Measurements from ENCODE around the gene TIMM10.

The TIMM10 gene

GRCh38 chr11:57513911-57514537 lies 16.5 kb downstream of the TIMM10 start:
- Histone ChIP-seq H3K4me3 (ENCODE audit: low read length) (peak overlapping the region; percentile 83), H3K27me3 (ENCODE audit: control insufficient read depth, insufficient read depth, low read length) (no peaks in the 10 kb centered on the region), H3K4me1 (ENCODE audit: control insufficient read depth, insufficient read depth, low read length) (peaks cover 8% of the 10 kb centered on the region), H3K4me2 (ENCODE audit: low read length) (peak overlapping the region; percentile 90), H3K9ac (ENCODE audit: low read depth, low read length) (peak overlapping the region; percentile 76), H3K36me3 (ENCODE audit: insufficient read depth, low read length) (no peaks in the 10 kb centered on the region), H3K9me3 (replicated peaks; ENCODE audit: low read length) (no peaks in the 10 kb centered on the region)

DNA sequence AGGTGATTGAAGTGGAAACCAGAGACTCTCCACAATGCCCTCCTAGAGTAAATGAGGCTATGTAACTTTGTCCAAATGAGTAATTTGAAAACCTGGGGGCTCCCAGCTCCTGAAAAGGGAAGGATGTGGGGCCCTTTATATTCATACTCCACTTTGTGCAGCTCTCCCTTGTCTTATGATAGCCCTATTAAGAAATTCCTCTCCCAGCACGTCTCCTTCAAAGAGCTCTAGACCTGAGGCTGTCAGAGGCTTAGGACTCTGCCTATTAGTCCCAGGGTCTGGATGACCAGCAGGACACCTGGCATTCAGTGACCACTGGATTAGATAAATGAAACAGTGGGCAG lies 17.1 kb downstream of the TIMM10 start:
- Histone ChIP-seq H3K4me3 (ENCODE audit: low read length) (no peak overlapping the region), H3K9ac (ENCODE audit: low read depth, low read length) (no peak overlapping the region), H3K4me2 (ENCODE audit: low read length) (no peak overlapping the region), H3K4me1 (ENCODE audit: control insufficient read depth, insufficient read depth, low read length) (peaks cover 8% of the 10 kb centered on the region), H3K27me3 (ENCODE audit: control insufficient read depth, insufficient read depth, low read length) (no peaks in the 10 kb centered on the region), H3K9me3 (replicated peaks; ENCODE audit: low read length) (no peaks in the 10 kb centered on the region), H3K36me3 (ENCODE audit: insufficient read depth, low read length) (no peaks in the 10 kb centered on the region)

GRCh38 chr11:57512646-57513451 lies 17.7 kb downstream of the TIMM10 start:
- Histone ChIP-seq H3K27me3 (ENCODE audit: control insufficient read depth, insufficient read depth, low read length) (no peaks in the 10 kb centered on the region), H3K36me3 (ENCODE audit: insufficient read depth, low read length) (no peaks in the 10 kb centered on the region), H3K9me3 (replicated peaks; ENCODE audit: low read length) (no peaks in the 10 kb centered on the region), H3K9ac (ENCODE audit: low read depth, low read length) (no peak overlapping the region), H3K4me2 (ENCODE audit: low read length) (no peak overlapping the region), H3K4me3 (ENCODE audit: low read length) (no peak overlapping the region), H3K4me1 (ENCODE audit: control insufficient read depth, insufficient read depth, low read length) (peaks cover 8% of the 10 kb centered on the region)

DNA sequence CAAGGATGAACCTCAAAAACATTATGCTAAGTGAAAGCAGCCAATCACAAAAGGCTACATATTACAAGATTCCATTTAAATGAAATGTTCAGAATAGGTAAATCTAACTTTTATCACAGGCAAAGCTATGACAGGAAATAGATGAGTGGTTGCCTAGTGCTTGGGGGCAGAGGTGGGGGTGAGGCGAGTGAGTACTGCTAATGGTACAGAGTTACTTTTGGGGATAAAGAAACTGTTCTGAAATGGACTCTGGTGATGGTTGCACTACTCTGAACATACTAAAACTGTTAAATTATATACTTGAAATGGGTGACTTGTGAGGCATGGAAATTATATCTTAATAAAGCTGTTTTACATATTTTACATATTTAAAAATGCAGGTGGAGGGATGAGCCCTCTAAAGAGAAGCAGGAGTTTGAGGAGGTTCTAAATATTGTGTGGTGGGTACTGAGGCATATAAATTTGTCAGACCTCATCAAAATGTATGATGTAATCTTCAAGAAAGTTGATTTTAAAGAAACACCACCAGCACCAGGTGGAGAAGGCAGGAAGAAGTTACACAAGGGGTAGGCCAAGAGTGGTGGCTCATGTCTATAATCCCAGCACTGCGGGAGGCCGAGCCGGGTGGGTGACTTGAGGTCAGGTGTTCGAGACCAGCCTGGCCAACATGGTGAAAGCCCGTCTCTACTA lies 18.7 kb downstream of the TIMM10 start:
- Histone ChIP-seq H3K4me1 (ENCODE audit: control insufficient read depth, insufficient read depth, low read length) (peaks cover 8% of the 10 kb centered on the region), H3K9me3 (replicated peaks; ENCODE audit: low read length) (no peaks in the 10 kb centered on the region), H3K36me3 (ENCODE audit: insufficient read depth, low read length) (no peaks in the 10 kb centered on the region), H3K9ac (ENCODE audit: low read depth, low read length) (no peak overlapping the region), H3K27me3 (ENCODE audit: control insufficient read depth, insufficient read depth, low read length) (no peaks in the 10 kb centered on the region), H3K4me3 (ENCODE audit: low read length) (no peak overlapping the region), H3K4me2 (ENCODE audit: low read length) (no peak overlapping the region)

GRCh38 chr11:57508341-57509170 lies 22.0 kb downstream of the TIMM10 start:
- H3K9me3 ChIP-seq (replicated peaks; ENCODE audit: low read length) = no peaks in the 10 kb centered on the region
- H3K36me3 ChIP-seq (ENCODE audit: insufficient read depth, low read length) = peaks cover 4% of the 10 kb centered on the region
- no peak overlapping the region for H3K4me2 ChIP-seq (ENCODE audit: low read length)
- no peaks in the 10 kb centered on the region for H3K4me1 ChIP-seq (ENCODE audit: control insufficient read depth, insufficient read depth, low read length)
- H3K4me3 ChIP-seq (ENCODE audit: low read length) = no peak overlapping the region
- H3K9ac ChIP-seq (ENCODE audit: low read depth, low read length) = no peak overlapping the region
- H3K27me3 ChIP-seq (ENCODE audit: control insufficient read depth, insufficient read depth, low read length) = no peaks in the 10 kb centered on the region

DNA sequence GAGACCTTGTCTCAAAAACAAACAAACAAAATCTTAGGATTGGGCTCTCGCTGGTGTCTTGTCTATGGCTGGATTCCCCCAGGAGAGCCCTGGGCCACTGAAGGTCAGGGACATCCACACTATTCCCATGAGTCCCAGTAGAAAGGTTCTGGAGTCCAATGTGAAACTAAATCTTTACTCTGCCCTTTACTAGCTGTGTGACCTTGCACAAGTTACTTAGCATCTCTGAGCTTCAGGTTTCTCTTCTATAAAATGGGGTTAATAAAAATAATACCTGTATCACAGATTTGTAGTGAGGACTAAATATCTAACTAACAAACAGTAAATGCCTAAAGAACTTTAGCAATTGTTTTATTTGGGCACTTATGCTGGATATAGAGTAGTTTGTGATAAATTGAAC lies 24.0 kb downstream of the TIMM10 start:
- Histone ChIP-seq H3K9ac (ENCODE audit: low read depth, low read length) (no peak overlapping the region), H3K36me3 (ENCODE audit: insufficient read depth, low read length) (peaks cover 4% of the 10 kb centered on the region), H3K4me3 (ENCODE audit: low read length) (no peak overlapping the region), H3K27me3 (ENCODE audit: control insufficient read depth, insufficient read depth, low read length) (no peaks in the 10 kb centered on the region), H3K4me2 (ENCODE audit: low read length) (no peak overlapping the region), H3K9me3 (replicated peaks; ENCODE audit: low read length) (no peaks in the 10 kb centered on the region), H3K4me1 (ENCODE audit: control insufficient read depth, insufficient read depth, low read length) (no peaks in the 10 kb centered on the region)

DNA sequence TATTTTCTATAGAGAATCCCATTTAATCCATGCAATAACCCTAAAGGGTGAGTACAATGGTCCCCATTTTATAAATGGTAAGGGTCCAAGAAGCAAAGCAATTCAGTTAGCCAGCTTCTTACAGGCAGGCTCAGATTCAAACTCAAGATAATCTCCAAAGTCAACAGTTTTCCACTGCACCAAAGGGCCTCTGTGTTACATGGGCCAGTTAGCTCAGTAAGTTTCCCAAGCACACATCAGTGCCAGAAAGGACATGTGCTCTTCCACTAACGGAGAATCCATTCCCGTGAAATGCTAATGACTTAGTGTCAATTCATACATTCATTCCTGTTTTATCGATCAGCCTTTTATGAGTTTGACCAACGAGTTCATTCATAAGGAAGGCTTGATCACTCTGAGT lies 26.0 kb downstream of the TIMM10 start:
- no peak overlapping the region for H3K4me2 ChIP-seq (ENCODE audit: low read length)
- no peaks in the 10 kb centered on the region for H3K9me3 ChIP-seq (replicated peaks; ENCODE audit: low read length)
- peaks cover 8% of the 10 kb centered on the region for H3K4me1 ChIP-seq (ENCODE audit: control insufficient read depth, insufficient read depth, low read length)
- H3K9ac ChIP-seq (ENCODE audit: low read depth, low read length) = no peak overlapping the region
- no peaks in the 10 kb centered on the region for H3K27me3 ChIP-seq (ENCODE audit: control insufficient read depth, insufficient read depth, low read length)
- H3K36me3 ChIP-seq (ENCODE audit: insufficient read depth, low read length) = peaks cover 4% of the 10 kb centered on the region
- H3K4me3 ChIP-seq (ENCODE audit: low read length) = no peak overlapping the region

DNA sequence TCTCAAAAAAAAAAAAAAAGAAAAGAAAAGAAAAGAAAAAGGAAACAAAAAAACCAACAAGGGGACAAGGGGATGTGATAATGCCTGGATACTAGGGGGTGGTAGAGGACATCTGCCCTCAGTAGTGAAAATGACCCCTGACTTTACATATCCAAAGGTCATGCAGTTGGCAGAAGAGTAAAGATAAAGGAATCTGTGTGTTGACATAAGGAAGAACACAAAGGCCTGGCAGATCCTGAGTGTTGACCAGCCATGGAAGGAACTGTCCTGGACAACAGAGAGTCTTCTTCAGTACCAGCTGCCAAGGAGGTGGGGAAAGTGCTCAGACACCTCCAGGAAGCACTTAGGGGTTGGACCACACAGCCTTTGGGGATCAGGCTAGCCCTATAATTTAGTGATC lies 27.7 kb downstream of the TIMM10 start:
- Histone ChIP-seq H3K9ac (ENCODE audit: low read depth, low read length) (no peak overlapping the region), H3K9me3 (replicated peaks; ENCODE audit: low read length) (no peaks in the 10 kb centered on the region), H3K36me3 (ENCODE audit: insufficient read depth, low read length) (peaks cover 4% of the 10 kb centered on the region)

DNA sequence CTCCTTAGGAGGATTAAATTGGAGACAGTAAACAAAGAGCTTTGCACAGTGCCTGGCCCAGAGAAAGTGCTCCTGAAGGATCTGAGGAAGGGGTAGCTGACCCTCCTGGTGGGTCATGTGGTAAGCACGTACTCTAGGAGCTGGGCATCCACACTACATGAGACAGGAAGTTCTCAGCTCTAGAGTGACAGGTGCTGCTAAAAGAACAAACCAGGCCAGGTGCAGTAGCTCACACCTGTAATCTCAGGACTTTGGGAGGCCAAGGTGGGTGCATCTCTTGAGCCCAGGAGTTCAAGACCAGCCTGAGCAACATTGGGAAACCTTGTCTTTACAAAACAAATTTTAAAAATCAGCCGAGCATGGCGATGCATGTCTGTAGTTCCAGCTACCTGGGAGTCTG lies 28.2 kb downstream of the TIMM10 start:
- H3K9ac ChIP-seq (ENCODE audit: low read depth, low read length) = no peak overlapping the region
- H3K4me3 ChIP-seq (ENCODE audit: low read length) = no peak overlapping the region
- H3K4me1 ChIP-seq (ENCODE audit: control insufficient read depth, insufficient read depth, low read length) = peaks cover 12% of the 10 kb centered on the region
- H3K36me3 ChIP-seq (ENCODE audit: insufficient read depth, low read length) = peaks cover 4% of the 10 kb centered on the region
- no peaks in the 10 kb centered on the region for H3K27me3 ChIP-seq (ENCODE audit: control insufficient read depth, insufficient read depth, low read length)
- no peak overlapping the region for H3K4me2 ChIP-seq (ENCODE audit: low read length)
- no peaks in the 10 kb centered on the region for H3K9me3 ChIP-seq (replicated peaks; ENCODE audit: low read length)

More for the DNA sequence above, 27.7 kb downstream of the TIMM10 start:
- Histone ChIP-seq H3K4me1 (ENCODE audit: control insufficient read depth, insufficient read depth, low read length) (peaks cover 12% of the 10 kb centered on the region), H3K27me3 (ENCODE audit: control insufficient read depth, insufficient read depth, low read length) (no peaks in the 10 kb centered on the region), H3K4me2 (ENCODE audit: low read length) (no peak overlapping the region), H3K4me3 (ENCODE audit: low read length) (no peak overlapping the region)

DNA sequence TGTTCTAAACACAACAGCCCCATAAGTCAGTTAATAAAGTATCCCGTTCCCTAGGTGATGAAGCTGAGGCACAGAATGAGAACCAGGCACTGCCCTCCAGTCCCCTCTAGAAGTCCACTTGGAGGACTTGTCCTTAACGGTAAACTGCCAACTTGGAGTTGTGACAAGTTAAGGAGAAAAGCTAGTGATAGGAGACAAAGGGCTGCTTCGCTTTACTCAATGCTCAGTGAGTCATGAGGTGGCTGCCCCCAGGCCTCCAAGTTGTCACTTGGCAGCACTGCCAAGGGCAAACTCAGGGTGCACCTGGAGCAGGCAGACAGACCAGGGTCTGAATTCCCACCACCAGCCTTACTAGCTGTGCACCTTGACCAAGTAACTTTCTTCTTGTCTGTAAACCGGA lies 28.6 kb downstream of the TIMM10 start:
- Histone ChIP-seq H3K9ac (ENCODE audit: low read depth, low read length) (no peak overlapping the region), H3K36me3 (ENCODE audit: insufficient read depth, low read length) (peaks cover 4% of the 10 kb centered on the region), H3K9me3 (replicated peaks; ENCODE audit: low read length) (no peaks in the 10 kb centered on the region), H3K4me1 (ENCODE audit: control insufficient read depth, insufficient read depth, low read length) (peaks cover 12% of the 10 kb centered on the region), H3K4me3 (ENCODE audit: low read length) (no peak overlapping the region), H3K4me2 (ENCODE audit: low read length) (no peak overlapping the region), H3K27me3 (ENCODE audit: control insufficient read depth, insufficient read depth, low read length) (no peaks in the 10 kb centered on the region)

DNA sequence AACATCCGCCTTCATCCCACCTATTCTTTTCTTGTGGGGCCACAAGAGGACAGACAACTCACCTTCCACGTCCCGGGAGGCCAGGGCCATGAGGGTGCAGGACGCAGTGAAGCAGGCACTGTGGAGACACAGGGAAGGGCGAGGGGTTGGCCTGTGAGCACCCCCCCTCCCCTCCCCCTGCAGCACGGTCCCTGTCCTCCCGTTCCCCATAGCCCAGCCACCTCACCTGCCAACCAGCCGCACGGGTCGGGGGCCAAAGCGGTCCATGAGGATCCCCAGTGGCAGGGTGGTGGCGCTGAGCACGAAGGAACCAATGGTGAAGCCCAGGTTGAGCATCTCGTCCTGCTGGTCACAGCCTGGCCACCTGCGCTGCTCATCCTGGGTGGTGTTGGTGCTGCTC lies 29.6 kb downstream of the TIMM10 start:
- Histone ChIP-seq H3K36me3 (ENCODE audit: insufficient read depth, low read length) (peaks cover 5% of the 10 kb centered on the region), H3K4me2 (ENCODE audit: low read length) (no peak overlapping the region), H3K9me3 (replicated peaks; ENCODE audit: low read length) (no peaks in the 10 kb centered on the region), H3K27me3 (ENCODE audit: control insufficient read depth, insufficient read depth, low read length) (no peaks in the 10 kb centered on the region), H3K9ac (ENCODE audit: low read depth, low read length) (no peak overlapping the region), H3K4me1 (ENCODE audit: control insufficient read depth, insufficient read depth, low read length) (peaks cover 12% of the 10 kb centered on the region), H3K4me3 (ENCODE audit: low read length) (no peak overlapping the region)
